Muscle layer of duodenum (tissue), 2 donors: ENCODE measurements around the gene NHSL1.

Experiments used
- H3K27ac ChIP-seq: one replicate; pipeline ENCODE4 v1.7.0; 2013; ENCODE audit warnings: mild to moderate bottlenecking, low read length
- H3K27me3 ChIP-seq: one replicate; pipeline ENCODE4 v1.7.0; 2013; ENCODE audit warnings: low read depth, mild to moderate bottlenecking, control low read depth, low read length
- H3K36me3 ChIP-seq, 2 donors: one replicate each; pipeline ENCODE4 v1.7.0; 2013; ENCODE audit warnings: low read length in 2 of 2, control low read depth in 1 of 2, mild to moderate bottlenecking in 1 of 2; ENCODE audit not compliant: insufficient read depth in 2 of 2, control insufficient read depth in 1 of 2
- H3K4me1 ChIP-seq, 2 donors: one replicate each; pipeline ENCODE4 v1.7.0; 2013; ENCODE audit warnings: low read length in 2 of 2, mild to moderate bottlenecking in 2 of 2, control low read depth in 1 of 2, moderate library complexity in 1 of 2; ENCODE audit not compliant: insufficient read depth in 2 of 2, control insufficient read depth in 1 of 2
- H3K4me3 ChIP-seq, 2 donors: one replicate each; pipeline ENCODE4 v1.7.0; 2013; ENCODE audit warnings: low read length in 2 of 2, low read depth in 1 of 2, mild to moderate bottlenecking in 1 of 2
- H3K9me3 ChIP-seq, 2 donors: one replicate each; pipeline ENCODE4 v1.7.0; 2013; ENCODE audit warnings: low read length in 2 of 2, control low read depth in 1 of 2, mild to moderate bottlenecking in 1 of 2; ENCODE audit not compliant: control insufficient read depth in 1 of 2
- donor health status: healthy.

Gene NHSL1

DNA sequence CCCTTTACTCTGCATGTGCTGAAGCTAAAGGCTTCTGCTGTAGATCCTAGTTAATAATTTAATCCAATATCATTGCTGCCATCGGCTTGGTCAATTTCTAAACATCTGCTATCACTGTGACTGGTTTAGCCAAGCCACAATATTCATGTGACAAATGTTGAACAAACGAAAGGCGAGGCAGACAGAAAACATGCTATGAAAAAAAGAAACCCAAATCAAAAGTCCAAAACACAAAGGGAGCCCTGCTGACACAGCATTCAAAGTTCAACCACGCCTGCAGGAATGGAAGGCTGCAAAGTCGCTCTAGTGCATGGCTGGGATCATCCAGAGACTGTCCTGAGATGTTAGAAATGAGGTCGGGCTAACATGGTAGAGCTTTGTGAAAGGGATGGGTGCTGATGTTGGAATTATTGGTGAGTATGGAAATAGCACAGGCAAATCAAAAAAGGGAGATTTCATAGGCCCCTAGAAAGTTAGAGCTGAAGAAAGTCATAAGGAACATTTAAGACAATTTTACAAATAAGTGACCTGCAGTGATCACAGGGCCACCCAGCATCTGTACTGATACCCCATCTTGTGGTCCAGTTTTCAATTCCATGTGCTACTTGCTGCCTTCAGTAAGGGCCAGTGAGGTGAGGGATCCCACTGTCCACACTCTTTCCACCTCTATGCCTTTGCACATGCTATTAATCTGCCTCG is 8.8 kb upstream of the NHSL1 start:
- Histone ChIP-seq H3K9me3 (no peaks in the 10 kb centered on the region), H3K4me3 (no peak overlapping the region), H3K36me3 (no peaks in the 10 kb centered on the region), H3K27me3 (no peaks in the 10 kb centered on the region), H3K4me1 (peaks cover 0 to 6% of the 10 kb centered on the region in 2 donors), H3K27ac (no peak overlapping the region)

DNA sequence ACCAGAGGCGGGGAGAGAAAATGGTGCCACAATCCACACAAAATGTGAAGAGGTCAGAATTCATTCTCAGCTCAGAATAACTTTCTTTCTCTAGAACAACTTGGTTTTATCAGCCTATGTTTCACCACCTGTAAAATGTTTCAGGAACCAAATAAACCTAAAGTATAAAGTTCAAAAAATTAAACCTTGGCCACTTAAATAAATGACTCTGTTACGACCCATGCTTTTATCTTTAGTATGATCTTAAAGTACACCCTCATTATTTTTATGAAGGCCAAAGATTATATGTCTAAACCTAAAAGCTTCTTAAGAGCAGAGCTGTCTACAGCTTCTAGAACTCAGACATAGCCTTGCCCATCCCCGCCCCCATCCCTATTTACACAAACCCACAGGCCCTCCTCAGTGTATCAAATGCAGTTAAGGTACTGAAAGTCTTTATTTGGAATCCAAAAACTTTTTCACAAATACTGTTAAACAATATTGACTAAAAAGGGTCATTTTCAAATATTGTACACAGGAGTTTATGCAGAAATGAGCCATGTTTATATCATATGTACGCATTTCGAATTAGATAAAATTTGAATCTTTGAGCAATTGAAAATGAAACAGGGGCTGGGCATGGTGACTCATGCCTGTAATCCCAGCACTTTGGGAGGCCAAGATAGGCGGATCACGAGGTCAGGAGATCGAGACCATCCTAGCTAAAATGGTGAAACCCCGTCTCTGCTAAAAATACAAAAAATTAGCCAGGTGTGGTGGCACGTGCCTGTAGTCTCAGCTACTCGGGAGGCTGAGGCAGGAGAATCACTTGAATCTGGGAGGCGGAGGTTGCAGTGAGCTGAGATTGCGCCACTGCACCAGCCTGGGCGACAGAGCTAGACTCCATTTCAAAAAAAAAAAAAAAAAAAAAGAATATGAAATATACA is 5.7 kb upstream of the NHSL1 start:
- H3K36me3 ChIP-seq: no peaks in the 10 kb centered on the region
- no peak overlapping the region for H3K4me3 ChIP-seq
- no peaks in the 10 kb centered on the region for H3K9me3 ChIP-seq
- peaks cover 0 to 6% of the 10 kb centered on the region in 2 donors for H3K4me1 ChIP-seq
- H3K27ac ChIP-seq: no peak overlapping the region
- H3K27me3 ChIP-seq: no peaks in the 10 kb centered on the region

DNA sequence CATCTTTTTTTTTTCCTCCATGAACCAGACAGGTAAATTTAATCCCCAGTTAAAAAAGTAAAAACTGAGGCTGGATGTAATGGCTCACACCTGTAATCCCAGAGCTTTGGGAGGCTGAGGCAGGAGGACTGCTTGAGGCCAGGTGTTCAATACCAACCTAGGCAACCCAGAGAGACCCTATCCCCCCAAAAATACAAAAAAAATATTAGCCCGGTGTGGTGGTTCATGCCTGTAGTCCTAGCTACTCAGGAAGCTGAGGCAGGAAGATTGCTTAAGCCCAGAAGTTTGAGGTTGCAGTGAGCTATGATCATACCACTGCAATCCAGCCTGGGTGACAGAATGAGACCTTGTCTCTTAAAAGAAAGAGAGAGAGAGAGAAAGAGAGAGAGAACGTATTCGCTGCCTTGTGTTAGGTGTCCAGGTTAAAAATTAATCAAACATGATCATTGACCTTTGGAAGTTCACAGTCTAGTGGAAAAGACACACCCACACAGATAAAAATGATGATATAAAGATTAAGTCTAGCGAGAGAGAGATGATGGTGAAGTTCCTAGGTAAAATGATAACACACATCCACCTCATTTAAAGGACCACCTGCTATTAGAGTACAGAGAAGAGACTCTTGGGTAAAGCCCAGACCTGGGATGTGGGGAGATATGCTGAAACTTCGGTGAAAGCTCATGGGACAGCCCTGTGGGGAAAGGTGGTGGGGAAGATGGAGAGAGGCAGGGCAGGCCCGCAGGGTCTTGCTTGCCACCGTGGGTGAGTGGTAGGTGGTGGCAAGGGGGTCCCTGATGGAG is 4.8 kb upstream of the NHSL1 start:
- H3K9me3 ChIP-seq: no peaks in the 10 kb centered on the region
- H3K4me3 ChIP-seq: no peak overlapping the region
- H3K36me3 ChIP-seq: no peaks in the 10 kb centered on the region
- H3K27ac ChIP-seq: peak overlapping the region; percentile 68
- H3K4me1 ChIP-seq: peaks cover 0 to 6% of the 10 kb centered on the region in 2 donors
- H3K27me3 ChIP-seq: no peaks in the 10 kb centered on the region

DNA sequence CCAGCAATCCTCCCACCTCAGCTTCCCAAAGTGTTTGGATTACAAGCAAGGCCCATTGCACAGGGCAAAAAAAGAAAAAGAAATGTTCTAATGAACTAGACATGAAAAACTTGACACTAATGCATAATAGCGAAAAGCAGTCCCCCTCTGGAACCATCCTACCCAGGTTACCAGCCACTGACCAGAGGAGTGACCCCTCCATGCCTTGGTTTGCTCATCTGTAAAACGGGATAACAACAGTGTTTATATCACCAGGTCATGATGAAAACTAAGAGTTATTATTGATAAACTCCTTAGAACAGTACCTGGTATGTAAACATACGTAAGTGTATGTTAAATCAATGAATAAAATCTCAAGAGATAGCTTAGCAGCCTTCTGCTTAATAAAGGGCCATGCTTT is 3.3 kb upstream of the NHSL1 start:
- no peaks in the 10 kb centered on the region for H3K36me3 ChIP-seq
- no peak overlapping the region for H3K4me3 ChIP-seq
- H3K4me1 ChIP-seq: peaks cover 6 to 8% of the 10 kb centered on the region in 2 donors
- no peaks in the 10 kb centered on the region for H3K9me3 ChIP-seq
- no peak overlapping the region for H3K27ac ChIP-seq
- H3K27me3 ChIP-seq: no peaks in the 10 kb centered on the region

DNA sequence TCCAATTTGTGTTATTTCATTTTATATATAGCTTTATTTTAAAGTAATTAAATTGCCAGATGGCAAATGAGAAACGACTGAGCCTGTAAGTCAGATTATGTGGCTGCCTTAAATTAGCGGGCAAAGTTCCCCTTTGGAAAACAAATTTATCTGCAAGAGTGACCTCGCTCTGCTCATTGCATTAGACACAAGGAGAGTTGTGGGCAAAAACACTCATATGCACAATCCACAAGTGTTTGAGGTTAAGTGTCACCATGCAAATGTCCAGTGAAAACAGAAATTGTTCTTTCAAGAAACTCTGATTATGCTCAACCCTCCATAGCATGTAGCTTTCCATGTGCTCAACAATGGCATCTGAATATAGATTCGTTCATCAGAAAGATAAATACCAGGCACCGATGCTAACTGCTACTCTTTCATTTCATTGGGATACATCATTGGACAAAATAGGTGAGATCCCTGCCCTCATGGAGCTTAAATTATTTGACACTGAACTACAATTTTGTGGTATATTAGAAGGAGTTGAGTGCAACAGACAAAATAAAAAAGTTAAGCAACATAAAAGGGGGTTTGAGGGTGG is 1.7 kb upstream of the NHSL1 start:
- no peaks in the 10 kb centered on the region for H3K9me3 ChIP-seq
- H3K27me3 ChIP-seq: no peaks in the 10 kb centered on the region
- H3K36me3 ChIP-seq: no peaks in the 10 kb centered on the region
- no peak overlapping the region for H3K4me3 ChIP-seq
- H3K4me1 ChIP-seq: peaks cover 4 to 9% of the 10 kb centered on the region in 2 donors
- H3K27ac ChIP-seq: no peak overlapping the region

DNA sequence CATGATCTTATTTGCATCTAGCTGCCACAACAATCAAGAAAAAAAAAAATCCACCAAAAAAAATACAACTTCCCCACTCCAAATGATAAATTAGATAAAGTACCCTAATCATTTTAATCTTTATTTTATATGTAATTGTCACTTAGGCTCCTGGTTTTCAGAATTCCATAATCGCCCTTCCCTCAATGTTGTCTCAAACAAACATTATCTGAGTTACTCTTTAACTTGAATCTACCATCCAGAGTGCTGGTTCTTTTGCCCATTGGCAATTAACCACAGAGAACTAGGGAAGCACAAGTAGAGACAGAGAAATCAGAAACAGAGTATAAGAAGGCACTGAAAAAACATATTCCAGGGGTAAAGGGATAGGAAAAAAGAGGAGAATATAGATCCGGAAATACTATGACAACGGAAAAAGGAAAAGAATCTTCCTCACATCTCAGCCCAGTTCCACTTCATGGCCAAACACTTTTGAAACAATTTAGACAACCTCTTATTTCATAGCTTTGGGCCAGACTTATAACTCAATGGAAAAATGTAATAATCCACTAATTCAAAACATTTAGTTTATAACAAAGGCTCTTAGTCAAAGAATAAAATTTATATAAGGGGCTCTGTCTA is 861 bp upstream of the NHSL1 start:
- Histone ChIP-seq H3K27ac (peak overlapping the region; percentile 72), H3K4me1 (peaks cover 4 to 9% of the 10 kb centered on the region in 2 donors), H3K36me3 (no peaks in the 10 kb centered on the region), H3K9me3 (no peaks in the 10 kb centered on the region), H3K4me3 (no peak overlapping the region), H3K27me3 (no peaks in the 10 kb centered on the region)

DNA sequence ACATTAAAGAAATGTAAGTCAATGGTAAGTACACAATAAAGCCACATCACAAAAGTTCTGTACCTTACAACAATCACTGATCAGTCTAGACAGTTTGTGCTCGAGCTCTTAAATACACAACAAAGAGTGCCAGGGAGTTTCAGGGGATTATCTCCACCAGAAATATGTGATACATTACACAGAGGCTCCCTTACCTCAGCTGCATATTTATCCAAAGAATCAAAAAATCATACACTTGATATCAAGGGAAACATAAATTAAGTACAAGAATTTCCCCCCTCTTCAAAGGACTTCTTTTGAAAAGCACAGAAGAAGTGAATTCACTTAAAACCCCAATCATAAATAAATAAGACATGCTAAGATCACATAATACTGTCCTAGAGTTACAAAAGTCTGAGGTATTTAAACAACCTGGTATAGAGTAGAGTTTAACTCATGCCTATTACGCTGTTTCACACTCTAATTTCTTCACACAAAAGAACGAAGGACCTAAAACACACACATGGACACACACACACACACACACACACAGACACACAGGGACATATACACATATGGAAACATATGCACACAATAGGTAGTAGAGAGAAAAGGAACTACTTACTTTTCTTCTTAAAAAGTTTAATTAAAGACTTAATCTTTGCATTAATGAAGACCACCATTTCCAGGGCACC is 528 bp downstream of the NHSL1 start:
- Histone ChIP-seq H3K4me1 (peaks cover 10 to 16% of the 10 kb centered on the region in 2 donors), H3K27ac (peak overlapping the region; percentile 72), H3K9me3 (no peaks in the 10 kb centered on the region), H3K36me3 (no peaks in the 10 kb centered on the region), H3K4me3 (peak overlapping the region in 1 of 2 donors; percentile 37), H3K27me3 (no peaks in the 10 kb centered on the region)

DNA sequence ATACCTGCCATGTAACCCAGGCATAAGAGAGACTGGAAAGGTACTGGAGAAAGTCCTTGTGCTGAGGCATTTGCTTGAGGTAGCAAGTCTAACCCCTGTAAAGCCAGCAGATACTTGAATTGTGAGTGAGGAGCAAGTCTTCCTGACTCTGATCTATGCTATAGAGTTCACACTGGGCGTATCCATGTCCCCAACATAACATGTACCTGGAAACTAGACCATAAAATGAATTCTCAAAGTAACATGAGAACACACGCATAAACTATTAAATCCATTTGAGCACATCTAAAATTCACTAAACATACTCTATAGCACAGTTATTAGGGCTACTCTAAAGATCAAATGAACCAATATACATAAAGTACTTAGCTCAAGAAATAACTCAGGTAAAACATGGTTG is 2.0 kb downstream of the NHSL1 start:
- no peaks in the 10 kb centered on the region for H3K36me3 ChIP-seq
- H3K9me3 ChIP-seq: no peaks in the 10 kb centered on the region
- H3K4me3 ChIP-seq: peak overlapping the region in 1 of 2 donors; percentile 37
- H3K4me1 ChIP-seq: peaks cover 10 to 23% of the 10 kb centered on the region in 2 donors
- H3K27ac ChIP-seq: peak overlapping the region; percentile 72
- H3K27me3 ChIP-seq: no peaks in the 10 kb centered on the region

DNA sequence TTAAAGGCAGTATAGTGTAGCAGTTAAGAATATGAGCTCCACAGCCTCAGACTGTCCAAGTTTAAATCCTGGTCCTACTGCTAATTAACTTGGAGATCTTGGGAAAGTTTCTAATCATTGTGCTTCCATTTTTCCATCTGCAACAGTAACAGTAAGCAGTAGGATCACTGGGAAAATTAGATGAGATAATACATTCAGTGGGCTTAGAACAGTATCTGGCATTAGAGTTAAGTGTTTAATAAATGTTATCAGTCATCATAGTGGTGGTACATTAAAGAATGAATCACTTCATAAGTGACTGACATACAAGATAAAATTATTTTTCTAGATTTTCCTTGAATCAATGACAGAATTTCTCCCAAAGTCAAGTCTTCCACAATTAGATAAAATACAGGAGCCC is 5.0 kb downstream of the NHSL1 start:
- H3K4me1 ChIP-seq: peaks cover 10 to 37% of the 10 kb centered on the region in 2 donors
- no peak overlapping the region for H3K27ac ChIP-seq
- H3K27me3 ChIP-seq: no peaks in the 10 kb centered on the region
- H3K4me3 ChIP-seq: no peak overlapping the region
- H3K36me3 ChIP-seq: no peaks in the 10 kb centered on the region
- no peaks in the 10 kb centered on the region for H3K9me3 ChIP-seq

DNA sequence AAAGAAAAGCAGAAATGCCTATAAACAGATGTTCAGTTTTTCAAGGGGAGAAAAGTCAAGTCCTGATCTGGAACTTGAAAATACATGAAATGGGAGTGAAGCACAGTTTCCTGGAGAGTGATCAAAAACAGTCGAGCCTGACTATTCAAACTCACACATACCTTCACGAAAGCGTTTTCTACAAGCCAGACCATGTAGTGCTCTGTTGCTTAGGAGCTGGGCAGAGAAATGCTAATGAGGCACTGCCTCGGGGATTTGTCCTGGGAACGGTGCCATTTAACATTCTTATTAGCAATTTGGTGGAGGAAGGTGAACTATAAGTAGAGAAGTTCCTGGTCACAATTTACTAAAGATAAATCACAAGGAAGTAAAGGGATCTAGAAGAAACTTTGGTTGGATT is 5.9 kb downstream of the NHSL1 start:
- no peaks in the 10 kb centered on the region for H3K9me3 ChIP-seq
- no peaks in the 10 kb centered on the region for H3K27me3 ChIP-seq
- peak overlapping the region in 1 of 2 donors; percentile 19 for H3K4me3 ChIP-seq
- no peaks in the 10 kb centered on the region for H3K36me3 ChIP-seq
- peak overlapping the region; percentile 43 for H3K27ac ChIP-seq
- peaks cover 5 to 35% of the 10 kb centered on the region in 2 donors for H3K4me1 ChIP-seq
